ENCODE results near the gene FAM83F. TPM values are rescaled to one million over a fixed set of nuclear protein-coding genes. Genes with fewer than 3 reads are reported as not detected.

Gene FAM83F
- total RNA-seq, 1 experiment from 2014 or later = 43.1 TPM

DNA sequence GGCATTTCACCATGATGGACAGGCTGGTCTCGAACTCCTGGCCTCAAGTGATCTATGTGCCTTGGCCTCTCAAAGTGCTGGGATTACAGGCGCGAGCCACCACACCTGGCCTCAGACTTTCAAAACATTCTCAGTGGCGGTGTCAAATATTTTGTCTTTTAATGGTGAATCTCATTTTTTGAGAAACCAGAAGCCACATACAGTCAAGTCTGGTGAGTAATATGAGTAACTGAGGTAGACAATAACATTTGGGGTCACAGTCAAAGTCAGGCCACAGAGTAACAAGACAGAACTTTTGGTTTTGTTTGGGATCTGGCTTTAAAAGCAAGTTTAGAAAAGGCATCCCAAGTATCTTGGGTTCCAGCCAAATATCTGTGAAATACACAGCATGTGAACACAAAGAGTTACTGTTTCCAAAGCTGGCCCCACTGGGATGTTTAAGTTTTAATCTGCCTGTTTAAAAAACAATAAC is 40.1 kb upstream of the FAM83F start:
- H3K4me1 Mint-ChIP-seq = peaks cover 42% of the 10 kb centered on the region
- CTCF ChIA-PET = interaction anchor here (1.2 to 1.7 kb wide), 3 partner anchors 12 to 89 kb away, joined by 4 to 7 read pairs (median 5); no protein-coding TSS in a partner anchor
- H3K9me3 Mint-ChIP-seq = peaks cover 5% of the 10 kb centered on the region; the same call in 1 of the 2 replicates
- H3K27ac Mint-ChIP-seq = no peak overlapping the region
- peaks cover under 1% of the 10 kb centered on the region; the same call in 1 of the 2 replicates for H3K27me3 Mint-ChIP-seq (ENCODE audit: low read depth)
- POLR2A ChIA-PET = no interaction called here
- H3K4me3 Mint-ChIP-seq = no peak overlapping the region
- no peaks in the 10 kb centered on the region for H3K36me3 Mint-ChIP-seq
- no peak for ATAC-seq
- TF ChIP-seq ZNF423 (CRISPR knock-in tag; IDR thresholded peaks at IDR 0.05) = no peak
- TF ChIP-seq NR1H2 (CRISPR knock-in tag; IDR thresholded peaks at IDR 0.05) = no peak
- TF ChIP-seq, protein P1, sequence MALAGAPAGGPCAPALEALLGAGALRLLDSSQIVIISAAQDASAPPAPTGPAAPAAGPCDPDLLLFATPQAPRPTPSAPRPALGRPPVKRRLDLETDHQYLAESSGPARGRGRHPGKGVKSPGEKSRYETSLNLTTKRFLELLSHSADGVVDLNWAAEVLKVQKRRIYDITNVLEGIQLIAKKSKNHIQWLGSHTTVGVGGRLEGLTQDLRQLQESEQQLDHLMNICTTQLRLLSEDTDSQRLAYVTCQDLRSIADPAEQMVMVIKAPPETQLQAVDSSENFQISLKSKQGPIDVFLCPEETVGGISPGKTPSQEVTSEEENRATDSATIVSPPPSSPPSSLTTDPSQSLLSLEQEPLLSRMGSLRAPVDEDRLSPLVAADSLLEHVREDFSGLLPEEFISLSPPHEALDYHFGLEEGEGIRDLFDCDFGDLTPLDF (CRISPR knock-in tag; IDR thresholded peaks at IDR 0.05) = no peak
- TF ChIP-seq, protein P2, sequence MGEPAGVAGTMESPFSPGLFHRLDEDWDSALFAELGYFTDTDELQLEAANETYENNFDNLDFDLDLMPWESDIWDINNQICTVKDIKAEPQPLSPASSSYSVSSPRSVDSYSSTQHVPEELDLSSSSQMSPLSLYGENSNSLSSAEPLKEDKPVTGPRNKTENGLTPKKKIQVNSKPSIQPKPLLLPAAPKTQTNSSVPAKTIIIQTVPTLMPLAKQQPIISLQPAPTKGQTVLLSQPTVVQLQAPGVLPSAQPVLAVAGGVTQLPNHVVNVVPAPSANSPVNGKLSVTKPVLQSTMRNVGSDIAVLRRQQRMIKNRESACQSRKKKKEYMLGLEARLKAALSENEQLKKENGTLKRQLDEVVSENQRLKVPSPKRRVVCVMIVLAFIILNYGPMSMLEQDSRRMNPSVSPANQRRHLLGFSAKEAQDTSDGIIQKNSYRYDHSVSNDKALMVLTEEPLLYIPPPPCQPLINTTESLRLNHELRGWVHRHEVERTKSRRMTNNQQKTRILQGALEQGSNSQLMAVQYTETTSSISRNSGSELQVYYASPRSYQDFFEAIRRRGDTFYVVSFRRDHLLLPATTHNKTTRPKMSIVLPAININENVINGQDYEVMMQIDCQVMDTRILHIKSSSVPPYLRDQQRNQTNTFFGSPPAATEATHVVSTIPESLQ (CRISPR knock-in tag; IDR thresholded peaks at IDR 0.05) = no peak
- TF ChIP-seq HMGA2 (CRISPR knock-in tag; IDR thresholded peaks at IDR 0.05) = no peak
- no peak for TF ChIP-seq FOXJ3 (CRISPR knock-in tag; IDR thresholded peaks at IDR 0.05; ENCODE audit: borderline replicate concordance)
- TF ChIP-seq, protein P3, sequence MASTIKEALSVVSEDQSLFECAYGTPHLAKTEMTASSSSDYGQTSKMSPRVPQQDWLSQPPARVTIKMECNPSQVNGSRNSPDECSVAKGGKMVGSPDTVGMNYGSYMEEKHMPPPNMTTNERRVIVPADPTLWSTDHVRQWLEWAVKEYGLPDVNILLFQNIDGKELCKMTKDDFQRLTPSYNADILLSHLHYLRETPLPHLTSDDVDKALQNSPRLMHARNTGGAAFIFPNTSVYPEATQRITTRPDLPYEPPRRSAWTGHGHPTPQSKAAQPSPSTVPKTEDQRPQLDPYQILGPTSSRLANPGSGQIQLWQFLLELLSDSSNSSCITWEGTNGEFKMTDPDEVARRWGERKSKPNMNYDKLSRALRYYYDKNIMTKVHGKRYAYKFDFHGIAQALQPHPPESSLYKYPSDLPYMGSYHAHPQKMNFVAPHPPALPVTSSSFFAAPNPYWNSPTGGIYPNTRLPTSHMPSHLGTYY (CRISPR knock-in tag; IDR thresholded peaks at IDR 0.05) = no peak
- TF ChIP-seq, protein P4, sequence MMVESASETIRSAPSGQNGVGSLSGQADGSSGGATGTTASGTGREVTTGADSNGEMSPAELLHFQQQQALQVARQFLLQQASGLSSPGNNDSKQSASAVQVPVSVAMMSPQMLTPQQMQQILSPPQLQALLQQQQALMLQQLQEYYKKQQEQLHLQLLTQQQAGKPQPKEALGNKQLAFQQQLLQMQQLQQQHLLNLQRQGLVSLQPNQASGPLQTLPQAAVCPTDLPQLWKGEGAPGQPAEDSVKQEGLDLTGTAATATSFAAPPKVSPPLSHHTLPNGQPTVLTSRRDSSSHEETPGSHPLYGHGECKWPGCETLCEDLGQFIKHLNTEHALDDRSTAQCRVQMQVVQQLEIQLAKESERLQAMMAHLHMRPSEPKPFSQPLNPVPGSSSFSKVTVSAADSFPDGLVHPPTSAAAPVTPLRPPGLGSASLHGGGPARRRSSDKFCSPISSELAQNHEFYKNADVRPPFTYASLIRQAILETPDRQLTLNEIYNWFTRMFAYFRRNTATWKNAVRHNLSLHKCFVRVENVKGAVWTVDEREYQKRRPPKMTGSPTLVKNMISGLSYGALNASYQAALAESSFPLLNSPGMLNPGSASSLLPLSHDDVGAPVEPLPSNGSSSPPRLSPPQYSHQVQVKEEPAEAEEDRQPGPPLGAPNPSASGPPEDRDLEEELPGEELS (CRISPR knock-in tag; IDR thresholded peaks at IDR 0.05) = no peak
- TF ChIP-seq MYBL2 (CRISPR knock-in tag; IDR thresholded peaks at IDR 0.05) = no peak
- TF ChIP-seq, protein P5, sequence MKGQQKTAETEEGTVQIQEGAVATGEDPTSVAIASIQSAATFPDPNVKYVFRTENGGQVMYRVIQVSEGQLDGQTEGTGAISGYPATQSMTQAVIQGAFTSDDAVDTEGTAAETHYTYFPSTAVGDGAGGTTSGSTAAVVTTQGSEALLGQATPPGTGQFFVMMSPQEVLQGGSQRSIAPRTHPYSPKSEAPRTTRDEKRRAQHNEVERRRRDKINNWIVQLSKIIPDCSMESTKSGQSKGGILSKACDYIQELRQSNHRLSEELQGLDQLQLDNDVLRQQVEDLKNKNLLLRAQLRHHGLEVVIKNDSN (CRISPR knock-in tag; IDR thresholded peaks at IDR 0.05) = no peak
- no peak for TF ChIP-seq ESRRA (CRISPR knock-in tag; IDR thresholded peaks at IDR 0.05; ENCODE audit: borderline replicate concordance)
- TF ChIP-seq SOX15 (CRISPR knock-in tag; IDR thresholded peaks at IDR 0.05) = no peak
- TF ChIP-seq, protein P6, sequence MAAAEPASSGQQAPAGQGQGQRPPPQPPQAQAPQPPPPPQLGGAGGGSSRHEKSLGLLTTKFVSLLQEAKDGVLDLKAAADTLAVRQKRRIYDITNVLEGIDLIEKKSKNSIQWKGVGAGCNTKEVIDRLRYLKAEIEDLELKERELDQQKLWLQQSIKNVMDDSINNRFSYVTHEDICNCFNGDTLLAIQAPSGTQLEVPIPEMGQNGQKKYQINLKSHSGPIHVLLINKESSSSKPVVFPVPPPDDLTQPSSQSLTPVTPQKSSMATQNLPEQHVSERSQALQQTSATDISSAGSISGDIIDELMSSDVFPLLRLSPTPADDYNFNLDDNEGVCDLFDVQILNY (CRISPR knock-in tag; IDR thresholded peaks at IDR 0.05) = no peak
- DNase-seq (ENCODE audit: low spot score) = no peak

DNA sequence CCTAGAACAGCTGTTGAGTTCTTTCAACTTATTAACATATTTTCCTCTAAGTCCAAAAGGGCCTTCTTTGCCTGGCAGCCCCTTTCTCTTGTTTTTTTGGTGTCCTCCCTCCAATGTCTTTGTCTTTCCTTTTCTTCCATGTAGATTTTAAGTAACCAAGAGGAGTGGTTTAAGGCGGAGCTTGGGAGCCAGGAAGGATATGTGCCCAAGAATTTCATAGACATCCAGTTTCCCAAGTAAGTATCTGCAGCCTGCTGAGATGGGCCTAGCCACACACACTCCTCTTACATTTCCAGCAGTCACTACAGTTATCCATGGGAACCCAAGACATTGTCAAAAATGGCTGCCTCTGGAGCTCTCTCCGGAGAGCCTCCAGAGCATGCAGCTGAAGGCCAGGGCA is 39.1 kb upstream of the FAM83F start:
- TF ChIP-seq, protein P7, sequence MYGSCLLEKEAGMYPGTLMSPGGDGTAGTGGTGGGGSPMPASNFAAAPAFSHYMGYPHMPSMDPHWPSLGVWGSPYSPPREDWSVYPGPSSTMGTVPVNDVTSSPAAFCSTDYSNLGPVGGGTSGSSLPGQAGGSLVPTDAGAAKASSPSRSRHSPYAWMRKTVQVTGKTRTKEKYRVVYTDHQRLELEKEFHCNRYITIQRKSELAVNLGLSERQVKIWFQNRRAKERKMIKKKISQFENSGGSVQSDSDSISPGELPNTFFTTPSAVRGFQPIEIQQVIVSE (CRISPR knock-in tag; IDR thresholded peaks at IDR 0.05; ENCODE audit: borderline replicate concordance) = no peak
- no peak for TF ChIP-seq CREM (CRISPR knock-in tag; IDR thresholded peaks at IDR 0.05)
- TF ChIP-seq, protein P1 (CRISPR knock-in tag; IDR thresholded peaks at IDR 0.05) = no peak
- TF ChIP-seq ZNF263 (CRISPR knock-in tag; IDR thresholded peaks at IDR 0.05; ENCODE audit: low read depth) = no peak
- no peak for TF ChIP-seq RELA (CRISPR knock-in tag; IDR thresholded peaks at IDR 0.05; ENCODE audit: borderline replicate concordance)
- TF ChIP-seq PRRX2 (CRISPR knock-in tag; IDR thresholded peaks at IDR 0.05) = no peak
- TF ChIP-seq, protein P8, sequence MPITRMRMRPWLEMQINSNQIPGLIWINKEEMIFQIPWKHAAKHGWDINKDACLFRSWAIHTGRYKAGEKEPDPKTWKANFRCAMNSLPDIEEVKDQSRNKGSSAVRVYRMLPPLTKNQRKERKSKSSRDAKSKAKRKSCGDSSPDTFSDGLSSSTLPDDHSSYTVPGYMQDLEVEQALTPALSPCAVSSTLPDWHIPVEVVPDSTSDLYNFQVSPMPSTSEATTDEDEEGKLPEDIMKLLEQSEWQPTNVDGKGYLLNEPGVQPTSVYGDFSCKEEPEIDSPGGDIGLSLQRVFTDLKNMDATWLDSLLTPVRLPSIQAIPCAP (CRISPR knock-in tag; IDR thresholded peaks at IDR 0.05) = no peak
- TF ChIP-seq ESRRA (CRISPR knock-in tag; IDR thresholded peaks at IDR 0.05; ENCODE audit: borderline replicate concordance) = no peak
- no peak for TF ChIP-seq ZNF416 (CRISPR knock-in tag; IDR thresholded peaks at IDR 0.05)
- no peak for TF ChIP-seq ATF1 (CRISPR knock-in tag; IDR thresholded peaks at IDR 0.05)
- Mint-ChIP-seq H3K4me3 (no peak overlapping the region), H3K4me1 (peaks cover 47% of the 10 kb centered on the region), H3K27me3 (ENCODE audit: low read depth) (peaks cover 9% of the 10 kb centered on the region), H3K27ac (no peak overlapping the region), H3K36me3 (no peaks in the 10 kb centered on the region), H3K9me3 (peaks cover 5% of the 10 kb centered on the region; the same call in 1 of the 2 replicates)
- ChIA-PET POLR2A (no interaction called here), CTCF (interaction anchor here (1.2 to 2.9 kb wide), 4 partner anchors 13 to 88 kb away, joined by 4 to 12 read pairs (median 6); no protein-coding TSS in a partner anchor)
- no peak for DNase-seq (ENCODE audit: low spot score)
- no peak for ATAC-seq

Data from WTC11 (cell line).